HG02840 (cell line): ENCODE results near the gene SPATA31D1.
"Not testable (repeated sequence)": the region's sequence is repeated elsewhere in the genome, so short reads cannot be mapped to it uniquely, and the experiment has no call there.

Source experiments
- ATAC-seq: cut with Tn5 transposase; IDR thresholded peaks from one replicate; pipeline ENCODE4 v1.9.1; 2021; ENCODE audit warnings: mild to moderate bottlenecking, moderate library complexity, moderate number of reproducible peaks; ENCODE audit not compliant: unreplicated experiment, low FRiP score

SPATA31D1 gene

GRCh38 chr9:81988472-81988871 is at the start of gene SPATA31D1:
SPATA31D1 (plus strand) TSS chr9:81988772; CDS start chr9:81988819, 47 bp downstream.
- not testable (repeated sequence) for ATAC-seq

- not testable (repeated sequence) for ATAC-seq
Observed at GRCh38 chr9:81943393-81943792, 45.2 kb upstream of the SPATA31D1 start, which contains the start of gene SPATA31D3. SPATA31D3 (plus strand) TSS chr9:81943500; CDS start chr9:81943586, 86 bp downstream.

- not testable (repeated sequence) for ATAC-seq
Observed at GRCh38 chr9:81948650-81949049, 39.9 kb upstream of the SPATA31D1 start.

- no peak for ATAC-seq
Observed at GRCh38 chr9:81953096-81953495, 35.5 kb upstream of the SPATA31D1 start.

GRCh38 chr9:81955625-81956024 is 32.9 kb upstream of the SPATA31D1 start:
- no peak for ATAC-seq

- no peak for ATAC-seq
Observed at GRCh38 chr9:81964218-81965171, 24.1 kb upstream of the SPATA31D1 start.

- ATAC-seq: no peak
Observed at GRCh38 chr9:81968026-81968425, 20.5 kb upstream of the SPATA31D1 start.

- ATAC-seq: no peak
Observed at GRCh38 chr9:81969971-81970370, 18.6 kb upstream of the SPATA31D1 start.

GRCh38 chr9:81971727-81972126 is 16.8 kb upstream of the SPATA31D1 start:
- ATAC-seq: no peak

GRCh38 chr9:81974764-81975163 is 13.8 kb upstream of the SPATA31D1 start:
- ATAC-seq: no peak

- no peak for ATAC-seq
Observed at GRCh38 chr9:81976351-81976750, 12.2 kb upstream of the SPATA31D1 start.

GRCh38 chr9:81979196-81979595 is 9.4 kb upstream of the SPATA31D1 start:
- ATAC-seq: no peak

- no peak for ATAC-seq
Observed at GRCh38 chr9:81980568-81980967, 8.0 kb upstream of the SPATA31D1 start.

GRCh38 chr9:81981883-81982282 is 6.7 kb upstream of the SPATA31D1 start:
- ATAC-seq: no peak

- ATAC-seq: no peak
Observed at GRCh38 chr9:81984928-81985327, 3.6 kb upstream of the SPATA31D1 start.

- no peak for ATAC-seq
Observed at GRCh38 chr9:81986051-81986450, 2.5 kb upstream of the SPATA31D1 start.

- no peak for ATAC-seq
Observed at GRCh38 chr9:81989700-81990099, 1.1 kb downstream of the SPATA31D1 start.

- ATAC-seq: no peak
Observed at GRCh38 chr9:81993656-81994055, 5.1 kb downstream of the SPATA31D1 start.

- no peak for ATAC-seq
Observed at GRCh38 chr9:81999806-82000205, 11.2 kb downstream of the SPATA31D1 start.

- no peak for ATAC-seq
Observed at GRCh38 chr9:82010711-82011110, 22.1 kb downstream of the SPATA31D1 start.

- ATAC-seq: no peak
Observed at GRCh38 chr9:82011133-82011532, 22.6 kb downstream of the SPATA31D1 start.

- ATAC-seq: no peak
Observed at GRCh38 chr9:82012276-82012675, 23.7 kb downstream of the SPATA31D1 start.
